OCI-LY1 (cell line): ENCODE measurements around the gene DHX38.

ENCODE experiments used
- H2AFZ ChIP-seq: fragments of 200-600 bp; sonication (generic), shearing (Covaris generic); 2 replicates; pipeline ENCODE4 v1.6.0; 2014; ENCODE audit warnings: antibody characterized with exemption, mild to moderate bottlenecking, low read length
- H3F3A ChIP-seq: fragments of 200-600 bp; sonication (generic), shearing (Covaris generic); 2 replicates; pipeline ENCODE4 v1.6.0; 2014; ENCODE audit warnings: mild to moderate bottlenecking, antibody characterized with exemption, low read length, moderate library complexity; ENCODE audit not compliant: insufficient read depth
- H3K27ac ChIP-seq: fragments of 200-600 bp; sonication (generic); 2 replicates; pipeline ENCODE4 v1.5.1; 2014; ENCODE audit warnings: low read length, mixed run types, mild to moderate bottlenecking, low read depth; ENCODE audit not compliant: poor library complexity, severe bottlenecking
- H3K27me3 ChIP-seq: fragments of 200-600 bp; sonication (generic); 2 replicates; pipeline ENCODE4 v1.6.0; 2014; ENCODE audit warnings: antibody characterized with exemption, mild to moderate bottlenecking, low read length, moderate library complexity; ENCODE audit not compliant: insufficient read depth
- H3K36me3 ChIP-seq: fragments of 200-600 bp; sonication (generic); 2 replicates; pipeline ENCODE4 v1.6.1; 2014; ENCODE audit warnings: mild to moderate bottlenecking, antibody characterized with exemption, low read length, moderate library complexity, mixed read lengths; ENCODE audit not compliant: insufficient read depth
- H3K4me1 ChIP-seq: fragments of 200-600 bp; sonication (generic); 2 replicates; pipeline ENCODE4 v1.5.1; 2014; ENCODE audit warnings: mild to moderate bottlenecking, low read length, moderate library complexity; ENCODE audit not compliant: insufficient read depth, severe bottlenecking
- H3K4me2 ChIP-seq: fragments of 200-600 bp; sonication (generic), shearing (Covaris generic); 2 replicates; pipeline ENCODE4 v1.6.1; 2014; ENCODE audit warnings: low read length
- H3K4me3 ChIP-seq: fragments of 200-600 bp; sonication (generic); 2 replicates; pipeline ENCODE4 v1.5.1; 2014; ENCODE audit warnings: low read length, low read depth, mild to moderate bottlenecking, mixed read lengths; ENCODE audit not compliant: poor library complexity, severe bottlenecking
- H3K79me2 ChIP-seq: fragments of 200-600 bp; shearing (Covaris generic); 2 replicates; pipeline ENCODE4 v1.6.1; 2016; ENCODE audit warnings: mixed run types, low read length, mixed read lengths; ENCODE audit not compliant: insufficient read depth
- H3K9ac ChIP-seq: fragments of 200-600 bp; sonication (generic), shearing (Covaris generic); 2 replicates; pipeline ENCODE4 v1.6.1; 2014; ENCODE audit warnings: mild to moderate bottlenecking, low read length, mixed read lengths
- H3K9me2 ChIP-seq: fragments of 200-600 bp; sonication (generic), shearing (Covaris generic); 2 replicates; pipeline ENCODE4 v1.6.1; 2014; ENCODE audit warnings: low read depth, mild to moderate bottlenecking, low read length, mixed read lengths
- H3K9me3 ChIP-seq: fragments of 200-600 bp; shearing (Covaris generic); 2 replicates; pipeline ENCODE4 v1.6.1; 2014; ENCODE audit warnings: low read length, mixed read lengths
- H4K20me1 ChIP-seq: fragments of 200-600 bp; sonication (generic), shearing (Covaris generic); 2 replicates; pipeline ENCODE4 v1.6.0; 2016; ENCODE audit warnings: mild to moderate bottlenecking, low read length; ENCODE audit not compliant: insufficient read depth
- EZH2 ChIP-seq: fragments of 200-600 bp; sonication (generic), shearing (Covaris generic); IDR thresholded peaks from 2 replicates; pipeline ENCODE4 v1.8.0; 2017; ENCODE audit warnings: borderline replicate concordance, mixed run types, mild to moderate bottlenecking, antibody characterized with exemption, low read length, moderate library complexity, mixed read lengths
- TF ChIP-seq, protein P1 (sequence below): fragments of 200-600 bp; sonication (generic), shearing (Covaris generic); IDR thresholded peaks from 2 replicates; pipeline ENCODE4 v1.5.1; 2017; ENCODE audit warnings: mild to moderate bottlenecking, antibody characterized with exemption, low read length, moderate library complexity, mixed read lengths

DHX38 gene

DNA sequence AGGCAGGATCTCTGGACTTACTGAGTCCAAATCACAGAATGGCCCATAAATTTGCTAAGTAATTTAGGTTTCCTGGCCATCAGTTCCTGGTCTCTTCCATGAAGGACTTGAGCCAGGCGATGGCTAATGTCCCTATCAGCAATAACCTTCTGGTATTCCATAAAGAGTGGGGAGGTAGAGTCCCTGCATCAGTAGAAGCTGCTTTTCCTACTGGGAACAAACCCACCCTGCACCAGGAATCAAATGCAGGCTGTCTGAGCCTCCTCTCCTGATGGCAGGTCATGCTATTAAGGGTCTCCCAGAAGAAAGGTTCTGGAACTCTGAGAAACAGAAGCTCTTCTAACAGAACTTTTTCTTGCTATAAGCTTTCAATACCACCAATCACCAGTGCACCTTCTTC is 32.1 kb upstream of the DHX38 start:
- H4K20me1 ChIP-seq, result no peaks in the 10 kb centered on the region
- H2AFZ ChIP-seq, result no peak overlapping the region
- no peaks in the 10 kb centered on the region for H3K9me2 ChIP-seq
- no peak overlapping the region for H3K27ac ChIP-seq
- H3K79me2 ChIP-seq, result no peaks in the 10 kb centered on the region
- H3F3A ChIP-seq, result no peaks in the 10 kb centered on the region
- no peaks in the 10 kb centered on the region for H3K4me1 ChIP-seq
- H3K36me3 ChIP-seq, result no peaks in the 10 kb centered on the region
- H3K27me3 ChIP-seq, result 0 out of 2 replicates have a peak, but pooled peaks cover 7% of the 10 kb centered on the region
- H3K4me2 ChIP-seq, result no peak overlapping the region
- no peak overlapping the region for H3K4me3 ChIP-seq
- TF ChIP-seq, protein P1, sequence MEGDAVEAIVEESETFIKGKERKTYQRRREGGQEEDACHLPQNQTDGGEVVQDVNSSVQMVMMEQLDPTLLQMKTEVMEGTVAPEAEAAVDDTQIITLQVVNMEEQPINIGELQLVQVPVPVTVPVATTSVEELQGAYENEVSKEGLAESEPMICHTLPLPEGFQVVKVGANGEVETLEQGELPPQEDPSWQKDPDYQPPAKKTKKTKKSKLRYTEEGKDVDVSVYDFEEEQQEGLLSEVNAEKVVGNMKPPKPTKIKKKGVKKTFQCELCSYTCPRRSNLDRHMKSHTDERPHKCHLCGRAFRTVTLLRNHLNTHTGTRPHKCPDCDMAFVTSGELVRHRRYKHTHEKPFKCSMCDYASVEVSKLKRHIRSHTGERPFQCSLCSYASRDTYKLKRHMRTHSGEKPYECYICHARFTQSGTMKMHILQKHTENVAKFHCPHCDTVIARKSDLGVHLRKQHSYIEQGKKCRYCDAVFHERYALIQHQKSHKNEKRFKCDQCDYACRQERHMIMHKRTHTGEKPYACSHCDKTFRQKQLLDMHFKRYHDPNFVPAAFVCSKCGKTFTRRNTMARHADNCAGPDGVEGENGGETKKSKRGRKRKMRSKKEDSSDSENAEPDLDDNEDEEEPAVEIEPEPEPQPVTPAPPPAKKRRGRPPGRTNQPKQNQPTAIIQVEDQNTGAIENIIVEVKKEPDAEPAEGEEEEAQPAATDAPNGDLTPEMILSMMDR, result no peak
- H3K9ac ChIP-seq, result no peak overlapping the region
- no peaks in the 10 kb centered on the region for H3K9me3 ChIP-seq

DNA sequence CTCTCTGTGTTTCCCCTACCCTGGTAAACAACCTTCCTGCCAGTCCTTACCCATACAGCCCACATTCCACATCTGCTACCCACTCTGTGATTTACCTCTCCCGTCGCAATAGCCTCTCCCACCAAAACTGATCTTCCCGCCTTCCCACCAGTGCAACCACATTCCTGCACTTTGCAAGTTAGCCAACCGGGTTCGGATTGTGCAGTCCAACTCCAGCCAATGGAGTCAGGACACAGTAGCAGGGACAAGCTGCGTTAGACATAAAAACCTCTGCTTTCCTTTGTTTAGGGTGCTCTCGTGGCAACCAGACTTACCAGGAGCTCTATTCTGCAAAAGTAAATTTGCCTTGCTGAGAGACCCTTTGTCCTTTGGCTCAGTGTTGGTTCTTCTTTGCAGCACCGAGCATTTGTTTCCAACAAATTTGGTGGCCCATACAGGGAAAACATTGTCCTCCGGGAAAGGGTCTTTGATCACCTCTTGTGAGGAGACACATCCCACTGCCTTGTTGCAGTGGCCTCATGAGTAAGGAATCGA is 29.2 kb upstream of the DHX38 start:
- Histone ChIP-seq H3K9me3 (no peaks in the 10 kb centered on the region), H3K4me1 (no peaks in the 10 kb centered on the region), H3K79me2 (no peaks in the 10 kb centered on the region), H3K27me3 (0 out of 2 replicates have a peak, but pooled peaks cover 7% of the 10 kb centered on the region), H2AFZ (no peak overlapping the region), H3K36me3 (no peaks in the 10 kb centered on the region), H3K27ac (no peak overlapping the region), H4K20me1 (no peaks in the 10 kb centered on the region), H3F3A (no peaks in the 10 kb centered on the region), H3K4me2 (no peak overlapping the region), H3K9ac (no peak overlapping the region), H3K4me3 (no peak overlapping the region), H3K9me2 (no peaks in the 10 kb centered on the region)
- no peak for TF ChIP-seq EZH2
- TF ChIP-seq, protein P1, result no peak

DNA sequence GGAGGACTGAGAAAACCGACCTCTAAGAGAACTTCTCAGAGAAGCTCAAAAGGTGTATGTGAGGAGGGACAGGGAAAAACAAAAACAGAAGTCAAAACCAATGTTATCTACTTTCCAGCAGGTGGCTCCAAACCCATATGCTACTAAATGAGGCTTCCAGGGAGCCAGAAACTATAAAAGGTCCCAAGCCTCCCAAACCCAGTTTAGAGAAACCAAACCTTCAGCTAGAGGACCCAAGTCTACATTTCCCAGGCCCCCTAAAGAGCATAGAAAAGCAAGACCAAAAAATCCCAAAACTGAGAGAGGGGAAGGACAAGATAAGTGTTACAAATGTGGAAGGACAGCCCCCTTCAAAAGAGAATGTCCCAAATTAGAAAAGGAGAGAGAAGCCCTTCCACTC is 26.9 kb upstream of the DHX38 start:
- Histone ChIP-seq H3F3A (no peaks in the 10 kb centered on the region), H3K36me3 (no peaks in the 10 kb centered on the region), H3K9me2 (no peaks in the 10 kb centered on the region), H3K4me2 (no peak overlapping the region), H3K9me3 (no peaks in the 10 kb centered on the region), H3K27me3 (0 out of 2 replicates have a peak, but pooled peaks cover 7% of the 10 kb centered on the region), H3K4me1 (no peaks in the 10 kb centered on the region), H3K4me3 (no peak overlapping the region), H3K79me2 (no peaks in the 10 kb centered on the region), H3K27ac (no peak overlapping the region), H2AFZ (no peak overlapping the region), H4K20me1 (no peaks in the 10 kb centered on the region), H3K9ac (no peak overlapping the region)
- TF ChIP-seq EZH2, result no peak
- TF ChIP-seq, protein P1, result peak; percentile 54
